ENCODE measurements around the gene LOXL3. TPM values are rescaled to one million over a fixed set of nuclear protein-coding genes. Genes with fewer than 3 reads are reported as not detected.

Gene LOXL3
- total and polyA plus RNA-seq, 4 donors, result 2.9 to 11.1 (median 6.6) TPM

GRCh38 chr2:74560591-74560990, 6.8 kb upstream of the LOXL3 start:
- WGBS, 2 donors, result 65 to 66% methylated on average over 6 of the region's 6 CpGs
- H3K27me3 ChIP-seq (ENCODE audit: control insufficient read depth in 3 of 3, insufficient read depth in 3 of 3, low read length in 2 of 3), result peaks cover 0 to 25% (median 13%) of the 10 kb centered on the region in 3 donors
- peaks cover 0 to 7% (median 0%) of the 10 kb centered on the region in 4 donors for H3K36me3 ChIP-seq (ENCODE audit: control insufficient read depth in 4 of 4, insufficient read depth in 4 of 4, low read length in 4 of 4)
- H3K9ac ChIP-seq (ENCODE audit: insufficient read depth in 1 of 2, low read length in 2 of 2), result no peak overlapping the region
- H3K4me3 ChIP-seq, result no peak overlapping the region
- ATAC-seq (ENCODE audit: insufficient read depth, low FRiP score) (no peak), DNase-seq (no peak)
- no peak overlapping the region for H3K27ac ChIP-seq (ENCODE audit: low read depth in 1 of 2, low read length in 1 of 2)
- H3K4me1 ChIP-seq (ENCODE audit: control insufficient read depth in 5 of 5, insufficient read depth in 5 of 5, low read length in 5 of 5), result peaks cover 0 to 3% (median 0%) of the 10 kb centered on the region in 5 donors
- no peaks in the 10 kb centered on the region for H3K9me3 ChIP-seq (ENCODE audit: control insufficient read depth in 4 of 4, insufficient read depth in 3 of 4, low read length in 3 of 4)
- TF ChIP-seq CTCF (IDR thresholded peaks at IDR 0.05; ENCODE audit: control extremely low read depth, extremely low read depth), result no peak

GRCh38 chr2:74559912-74560311, 6.2 kb upstream of the LOXL3 start:
- ATAC-seq (ENCODE audit: insufficient read depth, low FRiP score), result no peak
- Histone ChIP-seq H3K9me3 (ENCODE audit: control insufficient read depth in 4 of 4, insufficient read depth in 3 of 4, low read length in 3 of 4) (no peaks in the 10 kb centered on the region), H3K4me1 (ENCODE audit: control insufficient read depth in 5 of 5, insufficient read depth in 5 of 5, low read length in 5 of 5) (peaks cover 0 to 5% (median 0%) of the 10 kb centered on the region in 5 donors), H3K36me3 (ENCODE audit: control insufficient read depth in 4 of 4, insufficient read depth in 4 of 4, low read length in 4 of 4) (peaks cover 0 to 7% (median 0%) of the 10 kb centered on the region in 4 donors), H3K27ac (ENCODE audit: low read depth in 1 of 2, low read length in 1 of 2) (no peak overlapping the region), H3K9ac (ENCODE audit: insufficient read depth in 1 of 2, low read length in 2 of 2) (no peak overlapping the region), H3K4me3 (no peak overlapping the region), H3K27me3 (ENCODE audit: control insufficient read depth in 3 of 3, insufficient read depth in 3 of 3, low read length in 2 of 3) (peaks cover 0 to 25% (median 13%) of the 10 kb centered on the region in 3 donors)
- no peak for TF ChIP-seq CTCF (IDR thresholded peaks at IDR 0.05; ENCODE audit: control extremely low read depth, extremely low read depth)
- DNase-seq, result no peak
- WGBS, 2 donors, result 46 to 68% methylated on average over 5 of the region's 5 CpGs

- Histone ChIP-seq H3K4me3 (no peak overlapping the region), H3K27me3 (ENCODE audit: control insufficient read depth in 3 of 3, insufficient read depth in 3 of 3, low read length in 2 of 3) (peaks cover 0 to 20% (median 11%) of the 10 kb centered on the region in 3 donors), H3K9me3 (ENCODE audit: control insufficient read depth in 4 of 4, insufficient read depth in 3 of 4, low read length in 3 of 4) (no peaks in the 10 kb centered on the region), H3K9ac (ENCODE audit: insufficient read depth in 1 of 2, low read length in 2 of 2) (no peak overlapping the region), H3K36me3 (ENCODE audit: control insufficient read depth in 4 of 4, insufficient read depth in 4 of 4, low read length in 4 of 4) (peaks cover 0 to 7% (median 0%) of the 10 kb centered on the region in 4 donors), H3K27ac (ENCODE audit: low read depth in 1 of 2, low read length in 1 of 2) (no peak overlapping the region), H3K4me1 (ENCODE audit: control insufficient read depth in 5 of 5, insufficient read depth in 5 of 5, low read length in 5 of 5) (peaks cover 0 to 9% (median 0%) of the 10 kb centered on the region in 5 donors)
- TF ChIP-seq CTCF (IDR thresholded peaks at IDR 0.05; ENCODE audit: control extremely low read depth, extremely low read depth), result no peak
- no peak for DNase-seq
- no peak for ATAC-seq (ENCODE audit: insufficient read depth, low FRiP score)
- WGBS, 2 donors, result 59 to 64% methylated on average over 7 of the region's 7 CpGs
Observed at GRCh38 chr2:74558284-74559230, 4.8 kb upstream of the LOXL3 start.
